GM12864 (cell line): Measurements from ENCODE around the gene GPR180.

Experiments
- DNase-seq: peaks from one replicate; pipeline ENCODE4 v3.0.0-alpha.2; 2011; ENCODE audit warnings: low read depth
- H3K4me3 ChIP-seq: 2 replicates; pipeline ENCODE4 v1.5.1; 2011; ENCODE audit warnings: mild to moderate bottlenecking, low read depth, low read length, control low read depth
- CTCF ChIP-seq: IDR thresholded peaks from 2 replicates; pipeline ENCODE4 v1.5.1; 2011; ENCODE audit warnings: low read depth, mild to moderate bottlenecking, moderate library complexity, low read length, control low read depth, inconsistent platforms; ENCODE audit errors: missing control alignments

The GPR180 gene

GRCh38 chr13:94682229-94682628, 80.6 kb downstream of the GPR180 start:
- TF ChIP-seq CTCF: no peak
- DNase-seq: no peak

GRCh38 chr13:94683409-94683808, 81.8 kb downstream of the GPR180 start:
- TF ChIP-seq CTCF: no peak
- no peak overlapping the region for H3K4me3 ChIP-seq
- no peak for DNase-seq

More at GRCh38 chr13:94682229-94682628, 80.6 kb downstream of the GPR180 start:
- no peak overlapping the region for H3K4me3 ChIP-seq
